ENCODE measurements around the gene AKAP13.

AKAP13 gene

GRCh38 chr15:85780225-85780985, 400.0 kb downstream of the AKAP13 start:
- TF ChIP-seq GATA3 (IDR thresholded peaks at IDR 0.05; ENCODE audit: low read depth, low read length) (no peak), GATA2 (IDR thresholded peaks at IDR 0.05; ENCODE audit: low read depth, low read length) (no peak)

- no peak for TF ChIP-seq GATA3 (IDR thresholded peaks at IDR 0.05; ENCODE audit: low read depth, low read length)
- TF ChIP-seq GATA2 (IDR thresholded peaks at IDR 0.05; ENCODE audit: low read depth, low read length): no peak
Observed at GRCh38 chr15:85781099-85781498, 400.7 kb downstream of the AKAP13 start.

- TF ChIP-seq GATA3 (IDR thresholded peaks at IDR 0.05; ENCODE audit: low read depth, low read length): no peak
- TF ChIP-seq GATA2 (IDR thresholded peaks at IDR 0.05; ENCODE audit: low read depth, low read length): no peak
Observed at GRCh38 chr15:85782064-85782463, 401.7 kb downstream of the AKAP13 start.

GRCh38 chr15:85785887-85786780, 405.7 kb downstream of the AKAP13 start:
- TF ChIP-seq GATA3 (IDR thresholded peaks at IDR 0.05; ENCODE audit: low read depth, low read length): no peak
- TF ChIP-seq GATA2 (IDR thresholded peaks at IDR 0.05; ENCODE audit: low read depth, low read length): no peak

- TF ChIP-seq GATA3 (IDR thresholded peaks at IDR 0.05; ENCODE audit: low read depth, low read length) (no peak), GATA2 (IDR thresholded peaks at IDR 0.05; ENCODE audit: low read depth, low read length) (no peak)
Observed at GRCh38 chr15:85786781-85787114, 406.3 kb downstream of the AKAP13 start.

- TF ChIP-seq GATA2 (IDR thresholded peaks at IDR 0.05; ENCODE audit: low read depth, low read length) (no peak), GATA3 (IDR thresholded peaks at IDR 0.05; ENCODE audit: low read depth, low read length) (no peak)
Observed at GRCh38 chr15:85788771-85789495, 408.5 kb downstream of the AKAP13 start.

- TF ChIP-seq GATA3 (IDR thresholded peaks at IDR 0.05; ENCODE audit: low read depth, low read length) (no peak), GATA2 (IDR thresholded peaks at IDR 0.05; ENCODE audit: low read depth, low read length) (no peak)
Observed at GRCh38 chr15:85789496-85789875, 409.1 kb downstream of the AKAP13 start.

- TF ChIP-seq GATA3 (IDR thresholded peaks at IDR 0.05; ENCODE audit: low read depth, low read length): no peak
- no peak for TF ChIP-seq GATA2 (IDR thresholded peaks at IDR 0.05; ENCODE audit: low read depth, low read length)
Observed at GRCh38 chr15:85792102-85792731, 411.8 kb downstream of the AKAP13 start.

- no peak for TF ChIP-seq GATA3 (IDR thresholded peaks at IDR 0.05; ENCODE audit: low read depth, low read length)
- TF ChIP-seq GATA2 (IDR thresholded peaks at IDR 0.05; ENCODE audit: low read depth, low read length): no peak
Observed at GRCh38 chr15:85792912-85793590, 412.6 kb downstream of the AKAP13 start.

- TF ChIP-seq GATA2 (IDR thresholded peaks at IDR 0.05; ENCODE audit: low read depth, low read length) (peak; percentile 79), GATA3 (IDR thresholded peaks at IDR 0.05; ENCODE audit: low read depth, low read length) (no peak)
Observed at GRCh38 chr15:85793641-85794597, 413.5 kb downstream of the AKAP13 start.

GRCh38 chr15:85794598-85795336, 414.4 kb downstream of the AKAP13 start, which contains the start of gene KLHL25:
Gene KLHL25, minus strand, starts transcription at chr15:85794925. Its CDS starts 25,115 bp downstream, at chr15:85769810.
- TF ChIP-seq GATA2 (IDR thresholded peaks at IDR 0.05; ENCODE audit: low read depth, low read length) (no peak), GATA3 (IDR thresholded peaks at IDR 0.05; ENCODE audit: low read depth, low read length) (no peak)
